Adrenal gland (tissue), 12 donors: ENCODE data around the gene CSTPP1. TPM values are rescaled to one million over a fixed set of nuclear protein-coding genes. Genes with fewer than 3 reads are reported as not detected.

Source experiments
- DNase-seq, 7 donors: peaks; one replicate each; pipeline ENCODE4 v3.0.0-alpha.2; 2019 to 2020
- H3K27ac ChIP-seq, 5 donors: fragments of 200-600 bp; sonication (generic) in 4 of 5; 1 replicate in 3 of 5; 2 replicates in 2 of 5; pipeline versions ENCODE4 v1.5.1 to v1.8.0; 2016 to 2020; ENCODE audit warnings: mild to moderate bottlenecking in 1 of 5
- H3K27me3 ChIP-seq: fragments of 200-600 bp; 2 replicates; pipeline ENCODE4 v1.8.0; 2021
- H3K36me3 ChIP-seq, 2 donors: fragments of 200-600 bp; replicated peaks in 1 of 2; 1 replicate in 1 of 2; 2 replicates in 1 of 2; pipeline versions ENCODE4 v1.5.1 to v1.8.0; 2018 to 2022
- H3K4me1 ChIP-seq, 2 donors: fragments of 200-600 bp; replicated peaks in 1 of 2; 1 replicate in 1 of 2; 2 replicates in 1 of 2; pipeline versions ENCODE4 v1.5.1 to v1.8.0; 2018 to 2021
- H3K4me3 ChIP-seq, 4 donors: fragments of 200-600 bp; sonication (generic) in 3 of 4; one replicate each; pipeline ENCODE4 v1.5.1; 2016 to 2018
- H3K9me3 ChIP-seq, 3 donors: fragments of 200-600 bp; sonication (generic) in 1 of 3; replicated peaks in 1 of 3; 1 replicate in 2 of 3; 2 replicates in 1 of 3; pipeline versions ENCODE4 v1.5.1 to v1.8.0; 2016 to 2021
- POLR2A ChIP-seq, 2 donors: fragments of 450-650 bp; IDR thresholded peaks; one replicate each; pipeline ENCODE4 v1.6.1; 2017; ENCODE audit warnings: antibody characterized with exemption in 2 of 2, mild to moderate bottlenecking in 2 of 2, moderate library complexity in 1 of 2
- WGBS, 4 donors: extraction: QIAGEN DNeasy Blood & Tissue Kit in 2 of 4; methylation state at CpG; one replicate each; pipeline versions ENCODE4 v1.1.5 to v1.1.7; 2013 to 2017; 5-methylcytosine and 5-hydroxymethylcytosine counted together
- intact Hi-C, 2 donors: fragments of 100-400 bp; cut with DNase I; formaldehyde crosslinking; loops; one replicate each; pipeline versions ENCODE4 v1.14.1 to v1.15.0; 2022 to 2023
- polyA plus RNA-seq, 3 donors: library from polyadenylated mRNA; stranded (reverse); fragments of 200-250 nt in 2 of 3; fragments of 350-450 nt in 1 of 3; fragmentation: Illumina TruSeq in 1 of 3; extraction: RNeasy Lipid Tissue Mini Kit (QIAGEN cat#74804) in 1 of 3; gene quantifications; one replicate each; pipeline ENCODE4 v1.2.3, GENCODE V29; 2013 to 2014
- total RNA-seq, 9 donors: library from RNA; depleted of rRNA in 4 of 9; stranded (reverse); fragments of >200 nt in 4 of 9; fragments of 120-200 nt in 1 of 9; fragmentation: NEBNext Ultra II Directional in 1 of 9; extraction: Animal tissue kit (Norgen Biotek cat#: 25700) in 1 of 9; gene quantifications; one replicate each; pipeline versions ENCODE4 v1.1.0 to v1.2.4, GENCODE V29; 2013 to 2023
- TF ChIP-seq, protein P1 (sequence below), 6 experiments: fragments of 450-650 bp in 4 of 6; fragments of 200-600 bp in 2 of 6; sonication (generic) in 1 of 6; IDR thresholded peaks; 1 replicate in 5 of 6; 2 replicates in 1 of 6; pipeline versions ENCODE4 v1.5.1 to v1.8.0; 2016 to 2021; ENCODE audit warnings: antibody characterized with exemption in 6 of 6, mild to moderate bottlenecking in 2 of 6, moderate library complexity in 1 of 6
- donor health status: healthy with polysubstance abuse.
- donor health status: Bipolar disorder and iron deficiency.
- donor health status: DM: yes; HTN: yes; CAD: no.
- donor health status: DM: no; HTN: no; CAD: no.
- donor health status: DM: no; HTN: no; CAD: no.
- donor health status: DM: yes; HTN: yes; CAD: no.

Gene CSTPP1
- total and polyA plus RNA-seq, 12 donors, result 17.6 to 63.0 (median 24.4) TPM

DNA sequence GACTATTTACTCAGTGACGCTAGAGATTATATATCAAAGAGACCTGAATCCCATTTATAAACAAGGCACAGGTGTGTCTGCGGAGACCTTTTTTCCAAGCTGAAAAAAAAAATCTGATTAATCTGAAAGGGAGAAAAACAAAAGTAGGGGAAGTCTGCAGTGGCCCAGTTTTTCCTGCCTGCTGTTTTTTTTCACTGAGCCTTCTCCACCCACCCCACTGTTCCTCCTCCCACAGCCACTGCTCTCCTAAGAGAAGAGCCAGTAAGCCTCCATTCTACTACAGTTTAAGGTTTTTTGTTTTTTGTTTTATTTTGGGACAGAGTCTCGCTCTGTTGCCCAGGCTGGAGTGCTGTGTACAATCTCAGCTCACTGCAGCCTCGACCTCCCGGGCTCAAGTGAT lies 221.7 kb downstream of the CSTPP1 start:
- Histone ChIP-seq H3K4me3 (no peak overlapping the region), H3K36me3 (no peaks in the 10 kb centered on the region), H3K27me3 (no peaks in the 10 kb centered on the region), H3K4me1 (peaks cover 5 to 19% of the 10 kb centered on the region in 2 donors), H3K27ac (no peak overlapping the region), H3K9me3 (no peaks in the 10 kb centered on the region)
- intact Hi-C loops, result no loop called here
- 83 to 89% (median 85%) methylated on average over 5 of the region's 5 CpGs for WGBS, 4 donors
- no peak for DNase-seq
- TF ChIP-seq, protein P1, sequence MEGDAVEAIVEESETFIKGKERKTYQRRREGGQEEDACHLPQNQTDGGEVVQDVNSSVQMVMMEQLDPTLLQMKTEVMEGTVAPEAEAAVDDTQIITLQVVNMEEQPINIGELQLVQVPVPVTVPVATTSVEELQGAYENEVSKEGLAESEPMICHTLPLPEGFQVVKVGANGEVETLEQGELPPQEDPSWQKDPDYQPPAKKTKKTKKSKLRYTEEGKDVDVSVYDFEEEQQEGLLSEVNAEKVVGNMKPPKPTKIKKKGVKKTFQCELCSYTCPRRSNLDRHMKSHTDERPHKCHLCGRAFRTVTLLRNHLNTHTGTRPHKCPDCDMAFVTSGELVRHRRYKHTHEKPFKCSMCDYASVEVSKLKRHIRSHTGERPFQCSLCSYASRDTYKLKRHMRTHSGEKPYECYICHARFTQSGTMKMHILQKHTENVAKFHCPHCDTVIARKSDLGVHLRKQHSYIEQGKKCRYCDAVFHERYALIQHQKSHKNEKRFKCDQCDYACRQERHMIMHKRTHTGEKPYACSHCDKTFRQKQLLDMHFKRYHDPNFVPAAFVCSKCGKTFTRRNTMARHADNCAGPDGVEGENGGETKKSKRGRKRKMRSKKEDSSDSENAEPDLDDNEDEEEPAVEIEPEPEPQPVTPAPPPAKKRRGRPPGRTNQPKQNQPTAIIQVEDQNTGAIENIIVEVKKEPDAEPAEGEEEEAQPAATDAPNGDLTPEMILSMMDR (IDR thresholded peaks at IDR 0.05), result no peak
- no peak for TF ChIP-seq POLR2A (IDR thresholded peaks at IDR 0.05)

DNA sequence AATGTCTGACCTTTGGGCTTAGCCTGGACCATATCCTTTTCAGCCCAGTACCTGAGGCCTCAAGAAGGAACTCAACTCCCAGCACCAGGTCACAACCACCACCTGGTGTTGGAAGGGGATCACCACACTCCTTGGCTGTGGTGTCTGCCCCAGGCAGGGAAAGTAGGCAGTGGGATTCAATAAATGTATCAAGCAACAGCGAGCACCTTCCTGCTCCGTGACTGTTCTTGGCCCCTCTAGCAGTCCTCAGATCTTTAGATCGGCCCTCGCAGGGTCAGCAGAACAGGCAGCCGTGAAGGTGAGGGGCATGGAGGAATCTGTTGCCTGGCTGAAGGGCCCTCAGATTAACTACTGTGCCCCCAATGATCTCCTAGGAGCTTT lies 224.2 kb downstream of the CSTPP1 start:
- no peak for DNase-seq
- Histone ChIP-seq H3K27ac (no peak overlapping the region), H3K4me3 (no peak overlapping the region), H3K36me3 (peaks cover 0 to 23% of the 10 kb centered on the region in 2 donors), H3K27me3 (no peaks in the 10 kb centered on the region), H3K4me1 (peaks cover 5 to 14% of the 10 kb centered on the region in 2 donors), H3K9me3 (no peaks in the 10 kb centered on the region)
- WGBS, 4 donors, result 81 to 93% (median 88%) methylated on average over 4 to 5 of the region's 5 CpGs
- TF ChIP-seq, protein P1 (IDR thresholded peaks at IDR 0.05), result no peak
- TF ChIP-seq POLR2A (IDR thresholded peaks at IDR 0.05), result no peak
- intact Hi-C loops, result no loop called here

DNA sequence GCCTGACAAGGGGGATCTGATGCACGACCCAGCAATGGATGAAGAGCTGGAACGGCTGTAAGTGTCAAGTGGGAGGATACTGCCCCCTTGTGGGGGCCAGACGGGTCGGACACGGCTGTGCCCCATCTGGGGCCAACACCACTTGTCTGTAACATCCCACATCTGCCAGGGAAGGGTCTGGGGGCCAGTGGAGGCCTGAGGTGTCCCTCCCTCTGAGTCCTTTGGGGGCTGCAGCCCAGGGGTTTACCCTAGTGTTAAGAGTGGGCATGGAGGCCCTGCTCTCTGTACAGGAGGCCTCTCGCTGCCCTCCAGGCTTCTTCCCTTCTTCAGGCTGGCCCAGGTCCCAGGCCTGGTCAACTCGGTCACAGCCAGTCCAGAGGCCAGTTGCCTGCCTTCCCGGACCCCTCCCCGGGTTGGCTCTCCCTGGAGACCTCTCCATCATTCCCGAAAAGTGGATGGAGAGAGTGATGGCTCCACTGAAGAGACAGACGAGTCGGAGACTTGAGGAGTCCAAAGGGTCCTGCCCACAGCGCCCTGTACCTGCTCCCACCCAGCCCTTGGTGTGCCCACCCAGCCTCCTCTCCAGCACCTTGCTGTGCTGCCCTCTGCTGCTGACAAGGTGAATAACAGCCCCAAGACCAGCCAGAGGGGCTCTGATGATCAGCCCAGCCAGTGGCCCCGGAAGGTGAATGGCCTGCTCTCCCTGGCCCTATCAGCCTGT lies 224.7 kb downstream of the CSTPP1 start:
- 37 to 80% (median 42%) methylated on average over 1 to 14 of the region's 14 CpGs for WGBS, 4 donors
- Histone ChIP-seq H3K27me3 (no peaks in the 10 kb centered on the region), H3K4me1 (peaks cover 5 to 14% of the 10 kb centered on the region in 2 donors), H3K36me3 (peaks cover 0 to 28% of the 10 kb centered on the region in 2 donors), H3K9me3 (no peaks in the 10 kb centered on the region), H3K27ac (peak overlapping the region in 2 of 5 donors; percentile 47 to 50), H3K4me3 (no peak overlapping the region)
- DNase-seq, result peak; percentile 53 to 82 (median 65)
- intact Hi-C loops, result no loop called here
- TF ChIP-seq, protein P1 (IDR thresholded peaks at IDR 0.05), result peak; percentile 52 to 71 (median 60)
- TF ChIP-seq POLR2A (IDR thresholded peaks at IDR 0.05), result no peak

DNA sequence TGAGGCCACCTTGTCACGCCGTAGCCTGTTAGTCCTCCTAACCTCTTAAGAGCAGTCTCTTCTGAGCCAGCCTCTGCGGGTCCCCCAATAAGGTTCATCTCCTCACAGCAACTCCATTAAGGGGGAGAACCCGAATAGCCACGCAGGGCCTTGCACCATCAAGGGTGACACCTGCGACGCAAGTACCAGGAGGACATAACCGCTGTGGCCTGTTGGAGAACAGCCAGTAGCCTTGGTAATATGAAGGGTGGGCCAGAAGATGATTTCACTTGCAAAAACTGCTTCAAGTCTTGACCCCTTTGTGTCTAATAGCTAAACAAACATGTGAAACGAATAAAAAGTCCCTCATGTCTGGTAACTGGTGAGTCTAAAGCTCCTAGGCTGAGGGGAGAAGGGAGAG lies 225.3 kb downstream of the CSTPP1 start:
- peaks cover 5 to 14% of the 10 kb centered on the region in 2 donors for H3K4me1 ChIP-seq
- no peaks in the 10 kb centered on the region for H3K9me3 ChIP-seq
- intact Hi-C loops, result no loop called here
- TF ChIP-seq POLR2A (IDR thresholded peaks at IDR 0.05), result no peak
- TF ChIP-seq, protein P1 (IDR thresholded peaks at IDR 0.05), result no peak
- peak in 2 of 7 donors; percentile 47 to 55 for DNase-seq
- H3K4me3 ChIP-seq, result no peak overlapping the region
- 35 to 44% (median 41%) methylated on average over 6 to 9 of the region's 9 CpGs for WGBS, 4 donors
- H3K36me3 ChIP-seq, result peaks cover 0 to 34% of the 10 kb centered on the region in 2 donors
- no peaks in the 10 kb centered on the region for H3K27me3 ChIP-seq
- H3K27ac ChIP-seq, result peak overlapping the region in 2 of 5 donors; percentile 47 to 50
